Panc1 (cell line): ENCODE measurements around the gene SIGLEC1.

Source experiments
- POLR2AphosphoS5 ChIP-seq: IDR thresholded peaks from 2 replicates; pipeline ENCODE4 v1.6.1; 2012; ENCODE audit warnings: mild to moderate bottlenecking, low read depth, low read length, moderate library complexity
- TF ChIP-seq, protein P1 (sequence below): fragments of 450-650 bp; IDR thresholded peaks from 2 replicates; pipeline ENCODE4 v1.5.1; 2017; ENCODE audit warnings: mild to moderate bottlenecking
- TF ChIP-seq, protein P2 (sequence below), 2 experiments: IDR thresholded peaks; 2 replicates each; pipeline ENCODE4 v1.6.1; 2011 to 2012; ENCODE audit warnings: low read depth in 2 of 2, control low read depth in 1 of 2, low read length in 1 of 2, mild to moderate bottlenecking in 1 of 2, moderate library complexity in 1 of 2; ENCODE audit not compliant: insufficient read depth in 1 of 2

DNA sequence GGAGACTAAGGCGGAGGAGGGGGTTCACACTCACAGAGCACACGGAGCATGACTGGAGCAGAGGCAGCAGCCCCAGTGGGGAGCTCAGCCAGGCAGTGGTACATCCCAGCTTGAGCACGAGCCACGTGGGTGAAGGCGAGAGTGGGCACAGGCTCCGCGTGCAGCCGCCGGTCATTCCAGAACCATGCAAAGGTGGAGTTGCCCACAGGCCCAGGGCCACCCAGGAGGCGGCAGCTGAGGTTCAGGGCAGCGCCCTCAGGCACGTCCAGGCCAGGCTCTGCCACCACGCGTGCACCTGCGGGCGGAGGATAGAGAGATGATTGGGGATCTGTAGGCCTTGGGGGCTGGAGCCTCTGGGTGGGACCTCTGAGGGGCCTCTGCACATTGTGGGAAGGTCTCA, 21.1 kb downstream of the SIGLEC1 start:
- TF ChIP-seq, protein P1, sequence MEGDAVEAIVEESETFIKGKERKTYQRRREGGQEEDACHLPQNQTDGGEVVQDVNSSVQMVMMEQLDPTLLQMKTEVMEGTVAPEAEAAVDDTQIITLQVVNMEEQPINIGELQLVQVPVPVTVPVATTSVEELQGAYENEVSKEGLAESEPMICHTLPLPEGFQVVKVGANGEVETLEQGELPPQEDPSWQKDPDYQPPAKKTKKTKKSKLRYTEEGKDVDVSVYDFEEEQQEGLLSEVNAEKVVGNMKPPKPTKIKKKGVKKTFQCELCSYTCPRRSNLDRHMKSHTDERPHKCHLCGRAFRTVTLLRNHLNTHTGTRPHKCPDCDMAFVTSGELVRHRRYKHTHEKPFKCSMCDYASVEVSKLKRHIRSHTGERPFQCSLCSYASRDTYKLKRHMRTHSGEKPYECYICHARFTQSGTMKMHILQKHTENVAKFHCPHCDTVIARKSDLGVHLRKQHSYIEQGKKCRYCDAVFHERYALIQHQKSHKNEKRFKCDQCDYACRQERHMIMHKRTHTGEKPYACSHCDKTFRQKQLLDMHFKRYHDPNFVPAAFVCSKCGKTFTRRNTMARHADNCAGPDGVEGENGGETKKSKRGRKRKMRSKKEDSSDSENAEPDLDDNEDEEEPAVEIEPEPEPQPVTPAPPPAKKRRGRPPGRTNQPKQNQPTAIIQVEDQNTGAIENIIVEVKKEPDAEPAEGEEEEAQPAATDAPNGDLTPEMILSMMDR, result no peak
- TF ChIP-seq POLR2AphosphoS5, result no peak
- TF ChIP-seq, protein P2, sequence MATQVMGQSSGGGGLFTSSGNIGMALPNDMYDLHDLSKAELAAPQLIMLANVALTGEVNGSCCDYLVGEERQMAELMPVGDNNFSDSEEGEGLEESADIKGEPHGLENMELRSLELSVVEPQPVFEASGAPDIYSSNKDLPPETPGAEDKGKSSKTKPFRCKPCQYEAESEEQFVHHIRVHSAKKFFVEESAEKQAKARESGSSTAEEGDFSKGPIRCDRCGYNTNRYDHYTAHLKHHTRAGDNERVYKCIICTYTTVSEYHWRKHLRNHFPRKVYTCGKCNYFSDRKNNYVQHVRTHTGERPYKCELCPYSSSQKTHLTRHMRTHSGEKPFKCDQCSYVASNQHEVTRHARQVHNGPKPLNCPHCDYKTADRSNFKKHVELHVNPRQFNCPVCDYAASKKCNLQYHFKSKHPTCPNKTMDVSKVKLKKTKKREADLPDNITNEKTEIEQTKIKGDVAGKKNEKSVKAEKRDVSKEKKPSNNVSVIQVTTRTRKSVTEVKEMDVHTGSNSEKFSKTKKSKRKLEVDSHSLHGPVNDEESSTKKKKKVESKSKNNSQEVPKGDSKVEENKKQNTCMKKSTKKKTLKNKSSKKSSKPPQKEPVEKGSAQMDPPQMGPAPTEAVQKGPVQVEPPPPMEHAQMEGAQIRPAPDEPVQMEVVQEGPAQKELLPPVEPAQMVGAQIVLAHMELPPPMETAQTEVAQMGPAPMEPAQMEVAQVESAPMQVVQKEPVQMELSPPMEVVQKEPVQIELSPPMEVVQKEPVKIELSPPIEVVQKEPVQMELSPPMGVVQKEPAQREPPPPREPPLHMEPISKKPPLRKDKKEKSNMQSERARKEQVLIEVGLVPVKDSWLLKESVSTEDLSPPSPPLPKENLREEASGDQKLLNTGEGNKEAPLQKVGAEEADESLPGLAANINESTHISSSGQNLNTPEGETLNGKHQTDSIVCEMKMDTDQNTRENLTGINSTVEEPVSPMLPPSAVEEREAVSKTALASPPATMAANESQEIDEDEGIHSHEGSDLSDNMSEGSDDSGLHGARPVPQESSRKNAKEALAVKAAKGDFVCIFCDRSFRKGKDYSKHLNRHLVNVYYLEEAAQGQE (IDR thresholded peaks at IDR 0.05; ENCODE audit: insufficient read depth in 1 of 2, low read depth in 2 of 2, low read length in 1 of 2), result no peak
